HG03280 (cell line): ENCODE measurements around the gene NPAS4.
"Not testable (repeated sequence)": the region's sequence is repeated elsewhere in the genome, so short reads cannot be mapped to it uniquely, and the experiment has no call there.

Experiments used
- ATAC-seq: cut with Tn5 transposase; IDR thresholded peaks from one replicate; pipeline ENCODE4 v1.9.1; 2021; ENCODE audit warnings: mild to moderate bottlenecking, moderate library complexity; ENCODE audit not compliant: unreplicated experiment

Gene NPAS4

GRCh38 chr11:66420671-66421476 is at the start of gene NPAS4:
NPAS4 (plus strand) TSS chr11:66421035; CDS start chr11:66421180, 145 bp downstream.
- ATAC-seq, result no peak

DNA sequence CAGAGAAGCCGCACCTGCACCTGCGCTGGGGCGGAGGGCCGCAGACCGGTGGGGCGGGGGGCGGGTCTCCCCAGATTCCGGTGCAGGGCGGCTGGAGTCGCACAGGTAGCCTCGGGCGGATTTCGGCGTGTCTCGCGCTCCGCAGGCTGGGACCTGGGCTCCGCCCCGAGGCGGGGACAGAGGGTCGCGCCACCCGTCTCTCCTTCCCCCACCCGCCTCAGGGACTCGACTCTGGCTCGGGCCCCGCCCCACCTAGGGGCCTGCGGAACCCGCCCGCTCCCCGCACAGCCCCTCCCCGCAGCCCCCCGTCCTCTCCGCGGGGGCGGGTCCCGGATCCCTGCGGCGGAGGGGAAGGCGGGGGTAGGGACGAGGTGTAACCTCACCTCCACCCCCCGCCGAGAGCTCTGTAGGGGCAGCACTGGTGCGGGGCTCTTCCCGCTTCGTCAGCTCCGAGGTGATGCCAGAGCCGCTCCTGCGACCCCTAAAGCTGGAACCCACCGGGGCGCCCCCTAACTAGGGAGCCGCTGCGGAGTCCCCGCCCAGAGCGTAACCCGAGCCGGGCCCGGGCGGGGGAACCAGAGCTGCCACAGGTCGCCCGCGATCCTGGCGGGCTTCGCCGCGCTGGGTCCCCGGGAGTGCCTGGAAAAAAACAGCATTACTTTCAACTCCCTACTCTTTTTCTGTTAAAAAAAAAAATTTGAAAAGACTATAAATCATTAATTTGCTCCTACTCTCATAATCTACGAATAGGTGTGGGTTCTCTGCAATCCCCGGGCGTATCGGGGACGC is 49.0 kb upstream of the NPAS4 start, which contains the start of gene SLC29A2:
SLC29A2 (minus strand) TSS at position 134 of the 789 bp plus-strand sequence. CDS start 169 bp downstream, outside the sequence.
- peak; percentile 60 for ATAC-seq

GRCh38 chr11:66373265-66373664 is 47.6 kb upstream of the NPAS4 start:
- ATAC-seq, result no peak

DNA sequence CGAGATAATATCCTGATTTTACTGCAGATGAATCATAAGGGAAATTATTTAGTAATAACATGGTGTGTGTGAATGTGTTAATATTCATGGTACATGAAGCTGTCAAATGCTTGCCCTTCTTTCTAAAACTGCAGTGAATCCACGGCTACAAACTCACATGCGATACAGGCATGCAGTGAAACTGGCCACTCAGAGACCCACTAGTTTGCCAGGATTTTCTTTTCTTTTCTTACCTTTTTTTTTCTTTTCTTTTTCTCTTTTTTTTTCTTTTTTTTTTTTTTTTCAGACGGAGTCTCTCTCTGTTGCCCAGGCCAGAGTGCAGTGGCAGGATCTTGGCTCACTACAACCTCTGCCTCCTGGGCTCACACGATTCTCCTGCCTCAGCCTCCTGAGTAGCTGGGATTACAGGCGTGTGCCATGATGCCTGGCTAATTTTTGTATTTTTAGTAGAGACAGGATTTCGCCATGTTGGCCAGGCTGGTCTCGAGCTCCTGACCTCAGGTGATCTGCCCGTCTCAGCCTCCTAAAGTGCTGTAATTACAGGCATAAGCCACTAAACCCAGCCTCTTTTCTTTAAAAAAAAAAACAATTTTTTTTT is 47.0 kb upstream of the NPAS4 start:
- not testable (repeated sequence) for ATAC-seq

GRCh38 chr11:66380264-66380663 is 40.6 kb upstream of the NPAS4 start:
- ATAC-seq, result not testable (repeated sequence)

GRCh38 chr11:66384316-66384715 is 36.5 kb upstream of the NPAS4 start:
- ATAC-seq, result not testable (repeated sequence)

GRCh38 chr11:66386171-66387069 is 34.4 kb upstream of the NPAS4 start:
- no peak for ATAC-seq

DNA sequence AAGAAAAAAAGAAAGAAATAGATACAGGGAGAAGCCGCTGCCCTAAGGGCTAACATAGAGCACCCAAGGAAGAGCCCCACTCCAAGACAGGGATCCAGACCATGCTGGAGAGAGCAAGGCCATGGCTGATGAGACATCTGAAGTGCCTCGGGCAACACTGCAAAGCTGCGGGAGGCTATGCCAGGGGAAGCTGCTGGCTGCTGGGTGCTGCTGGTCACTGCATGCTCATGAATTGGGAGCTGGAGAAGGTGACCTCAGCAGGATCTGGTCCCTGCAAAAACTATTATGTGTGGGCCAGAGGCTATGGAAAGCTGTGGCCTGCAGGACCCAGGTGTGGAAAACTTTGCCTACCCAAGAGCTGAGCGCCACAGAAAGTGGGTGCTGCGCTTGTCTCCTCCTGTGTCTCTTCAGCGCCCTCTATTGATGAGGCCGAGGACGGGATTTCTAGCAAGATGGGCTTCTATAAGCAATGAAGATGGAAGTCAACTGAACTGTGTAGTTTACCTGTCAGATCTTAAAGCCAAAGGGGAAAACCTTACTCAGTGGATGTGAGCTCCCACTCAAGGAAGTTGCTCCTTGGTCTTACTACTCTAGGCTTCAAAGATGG is 32.0 kb upstream of the NPAS4 start:
- no peak for ATAC-seq

- ATAC-seq, result no peak
These were observed 29.5 kb upstream of the NPAS4 start for GRCh38 chr11:66391322-66391721.

GRCh38 chr11:66393954-66394353 is 26.9 kb upstream of the NPAS4 start:
- ATAC-seq, result no peak

DNA sequence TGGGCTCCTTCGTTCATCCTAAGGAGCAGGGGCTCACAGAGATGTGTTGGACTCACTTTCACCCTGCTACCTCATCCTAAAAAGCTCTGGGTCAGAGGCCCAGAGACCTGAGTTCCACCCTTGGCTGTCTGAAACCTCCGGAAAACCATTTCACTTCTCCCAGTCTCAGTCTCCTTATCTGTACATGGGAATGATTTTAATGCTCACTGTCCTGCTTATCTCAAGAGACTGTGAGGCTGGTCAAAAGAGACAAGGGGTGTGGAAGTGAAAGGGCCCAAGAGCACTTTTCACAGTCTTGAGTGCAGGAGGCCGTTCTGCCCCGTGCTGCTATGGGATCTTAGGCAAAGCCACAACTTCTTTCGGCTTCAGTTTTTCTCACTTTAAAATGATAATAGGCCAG is 13.2 kb upstream of the NPAS4 start:
- no peak for ATAC-seq

GRCh38 chr11:66408488-66409214 is 12.2 kb upstream of the NPAS4 start:
- ATAC-seq, result peak; percentile 76

- ATAC-seq, result no peak
These were observed 11.6 kb upstream of the NPAS4 start for GRCh38 chr11:66409226-66409625.

- no peak for ATAC-seq
These were observed 10.6 kb upstream of the NPAS4 start for GRCh38 chr11:66410191-66410590.

- no peak for ATAC-seq
These were observed 9.5 kb upstream of the NPAS4 start for GRCh38 chr11:66411323-66411722.

DNA sequence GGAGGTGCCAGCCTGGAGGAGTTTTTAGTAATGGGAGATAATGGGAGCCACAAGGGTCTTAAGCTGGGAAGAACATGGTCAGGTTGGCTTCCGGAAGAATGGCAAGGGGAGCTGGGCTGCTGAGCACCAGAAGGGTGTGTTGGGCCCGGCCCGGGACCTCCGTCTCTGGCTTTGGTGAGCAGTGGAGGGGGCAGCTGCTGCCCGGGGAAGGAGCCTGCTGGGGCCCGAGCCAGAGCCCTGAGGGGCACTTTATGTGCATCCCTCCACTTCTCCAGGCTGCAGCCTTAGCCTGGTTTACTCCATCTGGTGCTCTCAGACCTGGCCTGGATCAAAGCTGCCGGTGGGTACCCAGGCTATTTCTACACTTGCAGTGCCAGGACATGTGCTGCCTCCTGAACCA is 8.7 kb upstream of the NPAS4 start:
- ATAC-seq, result no peak

GRCh38 chr11:66413167-66413566 is 7.7 kb upstream of the NPAS4 start:
- ATAC-seq, result no peak

DNA sequence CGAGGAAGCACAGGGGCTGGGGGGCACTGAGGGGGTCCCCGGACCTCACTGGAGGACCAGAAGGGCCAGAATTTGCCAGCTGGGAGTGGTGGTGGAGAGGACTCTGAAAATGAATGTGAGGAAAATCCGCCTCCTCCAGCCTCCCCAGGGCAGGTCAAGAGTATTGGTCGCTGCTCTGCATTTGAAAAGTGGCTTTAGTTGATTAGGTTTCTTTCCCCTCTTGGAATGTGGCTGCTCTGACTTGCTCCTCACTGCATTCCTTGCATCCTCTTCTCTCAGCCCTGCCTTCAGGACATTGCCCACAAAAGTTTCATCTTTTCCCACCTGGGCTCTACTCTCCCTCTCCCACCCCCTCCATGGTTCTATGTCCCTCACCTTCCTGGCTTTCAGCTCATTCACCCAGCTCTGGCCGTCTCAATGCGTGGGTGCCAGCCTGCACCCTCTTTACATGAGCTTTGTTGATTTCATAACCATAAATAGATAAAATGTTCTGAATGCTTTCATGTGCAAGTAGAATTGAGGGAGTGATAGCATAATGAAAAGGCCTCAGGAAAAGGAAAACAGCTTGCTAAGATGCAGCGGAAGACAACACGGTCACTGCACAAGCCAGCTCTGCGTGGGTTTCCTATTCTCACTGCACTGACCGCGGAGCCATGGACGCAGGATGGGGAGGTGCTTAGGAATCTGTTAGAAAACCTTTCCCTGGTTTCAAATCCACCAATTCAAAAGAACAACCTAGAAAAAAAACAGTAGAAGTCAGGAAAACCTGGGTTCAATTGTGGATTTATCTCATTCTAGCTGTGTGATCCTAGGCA is 6.5 kb upstream of the NPAS4 start:
- no peak for ATAC-seq

- no peak for ATAC-seq
These were observed 5.4 kb upstream of the NPAS4 start for GRCh38 chr11:66415423-66415822.
